B cell (primary cell): ENCODE measurements around the gene EPN1. TPM values are rescaled to one million over a fixed set of nuclear protein-coding genes. Genes with fewer than 3 reads are reported as not detected.

ENCODE experiments used
- ATAC-seq: fragments of 200-7000 bp; cut with Tn5 transposase; one replicate; pipeline ENCODE4 v1.10.0; 2021; ENCODE audit warnings: low read depth, mild to moderate bottlenecking, moderate number of reproducible peaks, moderate library complexity
- CTCF ChIA-PET: fragments of 350-600 bp; sonication (Branson Sonifier 250); formaldehyde crosslinking; loops from one replicate; lab custom pipeline; 2021; ENCODE audit warnings: antibody characterized with exemption, inconsistent platforms; lab: Charles Lee
- POLR2A ChIA-PET: fragments of 350-600 bp; sonication (Branson Sonifier 250); formaldehyde crosslinking; loops from one replicate; lab custom pipeline; 2021; ENCODE audit warnings: antibody characterized with exemption; lab: Charles Lee
- DNase-seq: peaks from one replicate; pipeline ENCODE4 v3.0.0; 2013
- H2AFZ ChIP-seq: 2 replicates; pipeline ENCODE4 v1.6.1; 2012; ENCODE audit warnings: mild to moderate bottlenecking, low read depth, low read length; ENCODE audit not compliant: insufficient read depth, poor library complexity, severe bottlenecking
- H3K27ac ChIP-seq, 2 donors: 1 replicate in 1 of 2; 2 replicates in 1 of 2; pipeline ENCODE4 v1.5.1; 2012 to 2013; ENCODE audit warnings: low read length in 2 of 2, mild to moderate bottlenecking in 2 of 2, moderate library complexity in 1 of 2
- H3K27me3 ChIP-seq, 4 experiments: fragments of 200-600 bp in 1 of 4; sonication (generic) in 1 of 4; replicated peaks in 1 of 4; 1 replicate in 2 of 4; 2 replicates in 2 of 4; pipeline versions ENCODE4 v1.6.1 to v1.7.0; 2013 to 2016; ENCODE audit warnings: low read length in 3 of 4, mild to moderate bottlenecking in 2 of 4, mixed read lengths in 1 of 4, moderate library complexity in 1 of 4; ENCODE audit not compliant: insufficient read depth in 4 of 4, control insufficient read depth in 3 of 4; ENCODE audit errors: control extremely low read depth in 1 of 4
- H3K36me3 ChIP-seq, 2 experiments: replicated peaks in 1 of 2; 1 replicate in 1 of 2; 2 replicates in 1 of 2; pipeline versions ENCODE4 v1.6.1 to v1.7.1; 2013; ENCODE audit warnings: low read length in 1 of 2; ENCODE audit not compliant: insufficient read depth in 2 of 2, control insufficient read depth in 1 of 2; ENCODE audit errors: control extremely low read depth in 1 of 2, extremely low read depth in 1 of 2
- H3K4me1 ChIP-seq, 2 donors: fragments of 200-600 bp in 1 of 2; sonication (generic) in 1 of 2; 1 replicate in 1 of 2; 2 replicates in 1 of 2; pipeline versions ENCODE4 v1.5.1 to v1.6.1; 2013 to 2017; ENCODE audit warnings: low read length in 2 of 2; ENCODE audit not compliant: control insufficient read depth in 2 of 2, insufficient read depth in 2 of 2
- H3K4me2 ChIP-seq: replicated peaks from 2 replicates; pipeline ENCODE3; 2012; ENCODE audit warnings: mild to moderate bottlenecking, low read depth, low read length; ENCODE audit not compliant: poor library complexity, severe bottlenecking
- H3K4me3 ChIP-seq, 5 experiments: fragments of 200-600 bp in 1 of 5; sonication (generic) in 1 of 5; 1 replicate in 3 of 5; 2 replicates in 2 of 5; pipeline versions ENCODE4 v1.5.1 to v1.7.0; 2011 to 2016; ENCODE audit warnings: low read length in 4 of 5, mild to moderate bottlenecking in 4 of 5, low read depth in 2 of 5, control low read depth in 1 of 5, moderate library complexity in 1 of 5; ENCODE audit not compliant: insufficient read depth in 1 of 5; ENCODE audit errors: control extremely low read depth in 1 of 5, extremely low read depth in 1 of 5
- H3K79me2 ChIP-seq: fragments of 200-600 bp; sonication (generic); one replicate; pipeline ENCODE4 v1.6.0; 2016; ENCODE audit warnings: low read length; ENCODE audit not compliant: control insufficient read depth, insufficient read depth
- H3K9ac ChIP-seq: fragments of 200-600 bp; sonication (generic); 2 replicates; pipeline ENCODE4 v1.6.1; 2017; ENCODE audit warnings: mild to moderate bottlenecking, low read length, moderate library complexity
- H3K9me3 ChIP-seq, 3 donors: one replicate each; pipeline versions ENCODE4 v1.6.1 to v1.7.1; 2013; ENCODE audit warnings: low read length in 2 of 3; ENCODE audit not compliant: control insufficient read depth in 2 of 3, insufficient read depth in 1 of 3; ENCODE audit errors: control extremely low read depth in 1 of 3
- H4K20me1 ChIP-seq: 2 replicates; pipeline ENCODE4 v1.6.0; 2012; ENCODE audit warnings: mild to moderate bottlenecking, low read length; ENCODE audit not compliant: insufficient read depth, control insufficient read depth, poor library complexity, severe bottlenecking
- H3K27ac Mint-ChIP-seq: one replicate; pipeline ENCODE4 v1.8.0; 2021; ENCODE audit warnings: mixed read lengths
- H3K27me3 Mint-ChIP-seq: one replicate; pipeline ENCODE4 v1.8.0; 2021; ENCODE audit warnings: mixed read lengths
- H3K4me1 Mint-ChIP-seq: one replicate; pipeline ENCODE4 v1.8.0; 2021; ENCODE audit warnings: mixed read lengths
- H3K4me3 Mint-ChIP-seq: one replicate; pipeline ENCODE4 v1.8.0; 2021; ENCODE audit warnings: mixed read lengths
- H3K9me3 Mint-ChIP-seq: one replicate; pipeline ENCODE4 v1.8.0; 2022; ENCODE audit warnings: mixed read lengths; ENCODE audit not compliant: insufficient read depth
- CTCF ChIP-seq: fragments of 200-600 bp; IDR thresholded peaks from one replicate; pipeline ENCODE4 v1.8.0; 2022; ENCODE audit warnings: antibody characterized with exemption, mild to moderate bottlenecking
- EZH2 ChIP-seq: IDR thresholded peaks from 2 replicates; pipeline ENCODE4 v1.6.1; 2012; ENCODE audit warnings: borderline replicate concordance, low read depth, mild to moderate bottlenecking, moderate library complexity, low read length; ENCODE audit not compliant: insufficient read depth, poor library complexity, severe bottlenecking
- WGBS: methylation state at CpG from one replicate; pipeline ENCODE4 v1.1.5; 2013; ENCODE audit warnings: missing lambda C conversion rate; ENCODE audit not compliant: insufficient coverage; 5-methylcytosine and 5-hydroxymethylcytosine counted together
- intact Hi-C: fragments of 100-400 bp; cut with micrococcal nuclease; formaldehyde crosslinking; loops from one replicate; pipeline ENCODE4 v1.10.0; 2022
- polyA plus RNA-seq: library from polyadenylated mRNA; depleted of rRNA; stranded (reverse); fragments of >200 nt; gene quantifications from 2 replicates; pipeline ENCODE4 v1.2.3, GENCODE V29; 2012
- total RNA-seq, 2 donors: library from RNA; stranded (reverse); fragments of 120-200 nt in 1 of 2; gene quantifications; 1 replicate in 1 of 2; 2 replicates in 1 of 2; pipeline versions ENCODE4 v1.2.3 to v1.2.4, GENCODE V29; 2013 to 2022

EPN1 gene
- total and polyA plus RNA-seq, 2 donors (not counting 1 experiment from before 2014, with no cell fraction given): 54.4 to 63.9 TPM

DNA sequence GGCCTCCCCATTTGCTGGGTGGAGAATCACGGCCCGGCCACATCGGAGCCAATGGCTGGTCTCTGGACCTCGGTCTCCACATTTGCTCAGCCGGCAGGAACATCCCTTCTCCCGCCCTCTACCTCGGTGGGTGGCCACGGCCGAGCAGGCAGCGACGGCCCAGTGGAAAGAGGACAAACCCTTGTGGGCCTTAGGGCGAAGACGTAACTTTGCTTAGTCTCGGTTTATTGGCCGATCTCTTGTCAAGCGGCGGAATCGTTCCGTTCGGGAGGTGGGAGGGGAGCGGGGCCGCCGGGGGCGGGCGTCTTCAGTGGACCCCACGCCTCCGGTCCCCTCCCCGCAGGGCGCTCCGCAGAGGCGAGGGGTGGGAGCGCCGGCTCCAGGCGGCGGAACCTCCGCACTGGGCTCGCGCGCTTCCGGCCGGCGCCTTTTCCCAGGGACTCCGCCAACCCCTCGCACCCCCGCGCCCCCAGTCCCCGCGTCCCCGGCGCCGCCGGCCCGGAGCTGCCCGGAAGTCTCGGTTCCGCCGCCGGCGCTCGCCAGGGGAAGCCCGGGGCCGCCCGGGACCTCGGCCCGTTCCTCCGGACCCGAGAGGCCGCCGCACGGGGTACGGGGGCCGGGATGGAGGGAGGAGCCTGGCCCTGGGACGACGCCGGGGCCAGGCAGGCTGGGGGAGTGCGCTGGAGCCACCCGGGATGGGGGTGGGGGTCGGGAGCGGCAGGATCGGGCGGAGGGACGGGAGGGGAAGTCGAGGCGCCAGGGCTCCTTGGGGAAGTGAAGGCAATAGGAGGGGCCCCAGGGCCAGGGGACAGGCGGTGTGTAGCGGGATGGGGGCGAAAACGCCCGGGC is 34.2 kb upstream of the EPN1 start, which contains the start of gene ZNF580:
Gene ZNF580 (plus strand): TSS at position 426 of the 849 bp plus-strand sequence. CDS start 1,507 bp downstream, outside the sequence.
- peaks cover 35 to 73% of the 10 kb centered on the region in 2 donors for H3K4me1 ChIP-seq
- peaks cover 73% of the 10 kb centered on the region for H3K4me1 Mint-ChIP-seq
- peak within 1 kb of the TSS; percentile 96 for H3K4me2 ChIP-seq
- ChIA-PET POLR2A (interaction anchor here (0.8 to 1.5 kb wide), 3 partner anchors 8 to 16 kb away, joined by 4 to 9 read pairs (median 4); partner anchors contain the start of gene U2AF2), CTCF (interaction anchor here (1.0 to 1.9 kb wide), 5 partner anchors 13 to 53 kb away, joined by 3 to 7 read pairs (median 4); no protein-coding TSS in a partner anchor)
- H2AFZ ChIP-seq: peak within 1 kb of the TSS; percentile 53
- peaks cover 21% of the 10 kb centered on the region for H4K20me1 ChIP-seq
- ATAC-seq: peak; percentile 10
- peaks cover 36% of the 10 kb centered on the region for H3K79me2 ChIP-seq
- TF ChIP-seq EZH2 (no peak), CTCF (no peak)
- H3K9ac ChIP-seq: peak within 1 kb of the TSS; percentile 77
- H3K27ac ChIP-seq: peak within 1 kb of the TSS; percentile 72 to 79
- no peaks in the 10 kb centered on the region for H3K9me3 Mint-ChIP-seq
- intact Hi-C loops: loop anchor here (5.0 kb wide), 3 partner anchors 34 to 234 kb away; partner anchors contain the start of genes EPN1, UBE2S and ZNF865
- H3K9me3 ChIP-seq: peaks cover 0 to 11% (median 0%) of the 10 kb centered on the region in 3 donors
- 1% methylated on average over 82 of the region's 89 CpGs for WGBS
- no peaks in the 10 kb centered on the region for H3K27me3 ChIP-seq
- no peaks in the 10 kb centered on the region for H3K27me3 Mint-ChIP-seq
- H3K4me3 ChIP-seq: peak within 1 kb of the TSS; percentile 54 to 85 (median 78)
- peaks cover 2 to 13% of the 10 kb centered on the region in 2 experiments for H3K36me3 ChIP-seq
- peak within 1 kb of the TSS; percentile 94 for H3K27ac Mint-ChIP-seq
- peak within 1 kb of the TSS; percentile 88 for H3K4me3 Mint-ChIP-seq
- DNase-seq: peak; percentile 79
